ENCODE measurements around the gene STRADB.

- no peak for TF ChIP-seq CTCF (conservative IDR thresholded peaks at IDR 0.05; ENCODE audit: low read depth, low read length)
- TF ChIP-seq EZH2phosphoT487 (IDR thresholded peaks at IDR 0.05; ENCODE audit: borderline replicate concordance, low read length), result no peak
- no peak for TF ChIP-seq EZH2 (IDR thresholded peaks at IDR 0.05; ENCODE audit: low read length, unreplicated experiment)
These were observed 4.5 kb upstream of the STRADB start for GRCh38 chr2:201447086-201447485.

All from PC-3 (cell line).